Endometrium (tissue), 2 donors: ENCODE data around the gene MEDAG.

Source experiments
- FAIRE-seq: peaks from 2 replicates; lab custom pipeline; 2012; peaks lifted over from hg19 to GRCh38; lab: Jason Lieb, UNC
- donor health status: control.
- donor health status: control.

The MEDAG gene

DNA sequence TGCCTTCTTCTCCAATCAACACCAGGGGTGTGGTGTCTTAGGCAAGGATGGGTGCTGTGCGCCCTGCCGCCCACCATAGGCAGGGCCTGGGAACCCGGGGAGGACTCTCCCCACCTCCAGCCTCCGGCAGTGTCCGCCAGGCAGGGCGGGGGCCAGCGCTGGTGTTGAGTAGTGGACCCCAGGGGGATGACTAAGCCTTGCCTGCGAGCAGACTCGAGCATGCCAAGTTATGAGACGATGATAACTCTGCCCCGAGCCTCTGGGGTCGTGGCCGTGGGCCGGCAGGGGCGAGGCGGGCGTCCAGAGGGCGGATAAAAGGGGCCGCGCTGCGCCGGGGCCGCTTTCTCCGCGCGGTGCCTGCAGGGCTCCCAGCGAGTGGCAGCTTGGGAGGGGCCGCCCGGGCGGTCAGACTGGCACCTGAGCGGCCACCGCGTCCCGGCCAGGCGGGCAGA, at the start of gene MEDAG:
Gene MEDAG (plus strand): TSS at position 340 of the 452 bp plus-strand sequence. CDS start 245 bp downstream, outside the sequence.
- no peak for FAIRE-seq

DNA sequence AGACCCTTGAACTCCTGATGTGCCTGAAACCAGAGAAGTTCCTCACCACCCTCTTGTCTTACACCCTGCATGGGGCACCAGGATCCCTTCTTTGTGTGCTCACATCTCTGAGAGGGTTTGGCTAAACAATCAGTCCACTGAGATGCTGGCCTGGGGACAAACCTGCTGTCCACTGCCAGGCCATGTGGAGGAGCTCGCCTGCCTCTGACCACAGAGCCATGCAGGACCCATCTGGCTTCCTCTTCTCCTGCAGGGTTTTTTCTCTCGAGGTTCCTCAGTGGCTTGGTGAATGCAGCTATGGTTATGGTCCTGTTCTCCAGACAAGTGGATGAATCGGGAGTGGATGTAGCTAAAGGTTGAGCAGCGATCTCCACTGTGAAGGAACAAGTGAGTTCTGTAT, 49.1 kb upstream of the MEDAG start:
- no peak for FAIRE-seq

DNA sequence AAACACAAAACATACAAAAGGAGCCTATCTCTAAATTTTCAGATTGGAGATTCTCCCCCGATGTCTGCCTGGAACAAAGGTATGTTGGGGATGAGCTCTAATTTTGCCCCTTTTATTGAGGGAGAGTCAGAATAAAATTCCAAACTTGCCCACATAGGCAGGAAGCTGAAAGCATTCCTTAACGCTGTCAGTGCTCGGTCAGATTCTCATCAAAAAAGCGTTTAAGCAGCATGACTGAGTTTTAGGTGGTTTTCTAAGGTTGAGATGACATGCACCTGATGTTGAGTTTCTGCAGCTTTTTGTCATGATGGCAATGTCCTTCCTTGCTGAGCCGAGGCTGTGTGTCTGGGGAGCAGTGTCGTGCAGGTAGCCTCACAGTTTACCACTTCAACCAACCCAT, 48.4 kb upstream of the MEDAG start:
- FAIRE-seq = no peak

DNA sequence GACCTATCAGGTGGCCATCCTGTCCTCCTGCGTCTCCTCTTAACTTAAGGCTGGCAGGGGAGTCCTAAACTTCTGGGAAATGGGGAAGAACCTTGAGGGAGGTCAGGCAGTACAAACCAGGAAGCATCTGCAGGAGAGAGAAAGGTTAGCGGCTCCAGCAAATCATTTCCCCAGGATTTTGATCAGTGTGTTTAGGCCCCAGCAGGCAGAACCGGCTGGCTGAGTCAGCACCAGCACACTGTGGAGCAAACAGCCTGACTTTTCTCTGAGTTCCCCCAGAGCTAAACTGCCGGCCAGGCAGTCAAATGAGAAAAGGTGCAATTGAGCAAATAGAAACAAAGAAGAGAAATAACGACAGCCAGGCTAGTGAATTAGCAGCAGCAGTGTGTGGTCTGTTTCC, 46.7 kb upstream of the MEDAG start:
- FAIRE-seq = no peak

DNA sequence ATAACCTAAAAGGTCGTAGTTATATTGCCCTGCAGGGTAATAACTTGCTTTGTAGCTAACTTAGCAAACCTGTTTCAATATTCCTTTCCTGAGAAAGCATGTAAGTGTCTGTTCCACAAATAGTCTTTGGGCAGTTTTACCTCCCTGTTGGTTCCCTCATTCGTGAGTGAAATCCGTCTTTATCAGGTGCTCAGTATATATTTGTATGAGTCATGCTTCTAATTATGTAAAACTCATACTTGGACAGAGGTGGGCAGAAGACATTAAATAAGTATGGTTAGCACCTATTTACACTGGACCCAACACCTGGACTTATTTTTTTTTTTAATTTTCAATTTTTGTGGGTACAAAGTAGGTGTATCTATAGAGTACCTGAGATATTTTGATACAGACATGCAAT, 44.9 kb upstream of the MEDAG start:
- FAIRE-seq = no peak

DNA sequence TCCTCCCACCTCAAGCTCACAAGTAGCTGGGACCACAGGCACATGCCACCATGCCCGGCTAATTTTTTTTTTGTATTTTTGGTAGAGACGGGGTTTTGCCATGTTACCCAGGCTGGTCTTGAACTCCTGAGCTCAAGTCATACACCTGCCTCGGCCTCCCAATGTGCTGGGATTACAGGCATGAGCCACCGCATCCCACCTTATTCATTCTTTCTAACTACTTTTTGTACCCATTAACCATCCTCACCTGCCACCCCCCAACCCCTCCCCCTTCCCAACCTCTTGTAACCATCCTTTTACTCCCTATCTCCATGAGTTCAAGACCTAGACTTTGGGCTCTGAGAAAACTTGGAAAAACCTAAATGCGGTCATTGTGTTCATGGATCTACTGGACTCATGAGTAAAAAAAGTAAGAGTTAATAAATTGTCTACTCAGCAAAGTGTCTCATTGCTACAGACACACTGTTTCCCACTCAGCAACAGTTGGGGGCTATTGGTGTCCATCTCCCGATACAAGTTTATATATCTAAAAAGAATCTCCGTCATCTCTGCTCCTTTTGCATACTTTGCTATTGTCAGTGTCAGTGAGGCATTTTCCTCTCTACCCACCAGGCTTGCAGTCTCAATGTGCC, 44.1 kb upstream of the MEDAG start:
- no peak for FAIRE-seq

DNA sequence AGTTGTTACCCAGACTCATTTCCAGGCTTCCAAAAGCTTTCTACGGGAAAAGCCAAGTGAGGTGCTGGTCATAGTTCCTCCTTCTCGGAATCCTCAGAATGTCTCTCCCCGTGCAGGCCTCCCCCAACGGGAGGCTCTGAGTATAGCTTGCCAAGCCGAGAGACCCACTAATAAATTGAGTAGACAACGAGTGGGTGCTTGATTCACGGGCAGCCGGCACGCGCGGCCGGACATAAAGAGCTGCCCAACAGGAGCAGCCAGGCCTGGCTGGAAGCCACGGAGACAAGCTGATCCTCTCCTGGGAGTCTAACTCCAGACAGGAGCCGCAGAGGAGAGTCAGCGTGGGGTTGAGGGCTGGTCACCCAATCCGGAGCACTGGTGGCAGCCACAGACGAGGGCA, 43.4 kb upstream of the MEDAG start:
- FAIRE-seq = no peak

DNA sequence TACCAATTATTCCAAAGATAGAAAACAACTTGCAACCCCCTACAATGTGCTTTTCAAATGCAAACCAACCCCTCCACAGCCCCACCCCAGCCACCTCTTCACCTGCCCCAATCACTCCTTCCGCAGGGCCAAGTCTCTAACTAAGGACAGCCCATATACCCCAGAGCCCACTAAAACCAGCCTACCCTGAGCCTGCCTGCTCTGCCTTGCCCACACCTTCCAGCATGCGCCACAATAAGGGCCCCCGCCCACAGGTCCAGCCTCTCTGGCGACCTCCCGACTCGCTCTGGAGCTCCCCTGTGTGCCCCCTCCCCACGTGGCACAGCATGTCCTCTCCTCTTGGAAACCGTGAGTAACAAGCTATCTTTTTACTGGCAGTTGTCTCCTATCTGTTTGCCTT, 42.8 kb upstream of the MEDAG start:
- FAIRE-seq = no peak

DNA sequence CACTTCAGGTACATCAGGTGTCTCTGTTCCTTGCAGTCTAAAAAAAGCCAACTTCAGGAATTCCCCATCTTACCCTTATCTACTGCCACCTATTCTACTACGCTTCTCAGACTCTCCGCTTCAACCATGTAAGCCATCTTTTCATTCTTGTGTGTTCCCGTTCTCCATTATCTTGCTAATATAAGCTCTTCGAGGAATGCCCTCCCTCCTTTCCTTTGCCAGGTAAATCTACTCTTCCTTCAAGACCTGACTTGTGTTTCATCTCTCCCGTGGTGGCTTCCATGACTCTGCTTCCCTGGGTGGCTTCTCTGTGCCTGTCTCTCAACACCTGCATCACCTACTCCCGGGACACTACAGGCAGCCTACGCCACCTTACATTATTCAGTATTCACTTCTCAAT, 42.3 kb upstream of the MEDAG start:
- no peak for FAIRE-seq

DNA sequence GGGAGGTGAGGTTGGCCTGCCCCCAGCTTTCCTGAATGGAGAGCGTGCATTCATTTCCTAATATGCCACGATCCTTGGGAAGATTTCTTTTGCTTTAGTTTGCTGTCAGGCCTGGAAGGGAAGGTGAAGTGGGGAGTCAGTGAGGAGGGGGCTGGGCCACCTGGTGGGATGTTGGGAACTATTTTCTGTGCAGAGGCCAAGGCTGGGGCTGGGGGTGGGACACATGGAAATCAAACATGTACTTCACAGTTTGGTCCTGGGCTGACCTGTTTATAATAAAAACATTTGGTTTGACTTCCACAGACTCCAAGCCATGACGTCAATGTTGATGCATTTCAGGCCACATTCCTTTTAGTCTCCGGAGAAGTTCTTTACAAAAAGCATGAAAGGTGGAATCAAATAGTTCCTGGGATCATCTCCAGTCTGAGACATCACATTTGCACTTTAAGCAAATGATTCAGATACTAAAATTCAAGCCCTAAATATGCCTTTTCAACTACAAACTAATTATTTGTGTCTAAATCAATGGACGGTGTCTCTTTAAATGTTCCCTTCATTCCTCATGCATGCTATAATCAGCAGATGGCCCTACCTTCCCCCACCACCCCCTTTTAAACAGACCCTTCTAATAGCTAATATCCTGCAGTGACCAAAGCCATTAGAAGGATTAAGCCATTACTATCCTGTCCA, 41.5 kb upstream of the MEDAG start:
- FAIRE-seq = no peak

DNA sequence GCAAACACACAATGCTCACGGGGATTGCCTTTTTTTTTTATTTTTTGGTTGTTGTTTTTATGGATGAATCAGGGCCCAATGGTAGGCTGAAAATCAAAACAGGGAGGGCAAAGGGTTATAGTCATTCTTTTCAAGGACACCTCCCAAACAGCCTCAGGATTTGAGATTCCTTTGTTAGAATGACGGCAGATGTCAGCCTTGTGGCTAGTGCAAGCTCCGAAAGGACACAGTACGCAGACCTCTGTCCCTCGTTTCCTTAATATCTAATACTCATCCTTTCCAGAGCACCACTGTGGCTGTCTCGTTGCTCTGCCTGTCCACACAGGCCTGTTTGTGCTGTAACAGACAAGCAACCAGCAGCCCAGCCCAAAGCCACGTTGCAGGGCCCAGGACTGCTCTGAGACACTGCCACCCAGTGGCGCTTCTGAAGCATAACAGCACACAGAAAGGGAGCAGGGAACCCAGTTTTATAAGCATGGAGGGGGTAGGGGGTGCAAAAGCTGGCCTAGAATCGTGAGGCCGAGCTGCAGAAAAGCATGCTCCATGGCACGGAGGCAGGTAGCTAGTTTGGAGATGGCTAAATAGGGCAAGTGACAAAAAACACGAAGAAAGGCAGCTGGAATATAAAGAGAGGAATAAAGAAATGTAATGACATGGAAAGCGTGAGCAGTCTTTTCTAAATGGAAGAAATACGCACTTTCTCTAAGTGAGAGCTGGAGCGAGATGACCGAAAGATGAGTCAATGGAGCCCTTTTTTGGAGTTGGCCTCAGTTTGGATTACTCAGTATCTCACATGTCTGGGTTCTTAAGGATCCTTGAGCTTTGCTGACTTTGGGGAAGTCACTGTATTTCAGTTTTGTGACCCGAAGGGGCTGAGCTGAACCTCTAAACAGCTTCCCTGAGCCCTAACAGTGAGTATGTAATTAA, 40.7 kb upstream of the MEDAG start:
- no peak for FAIRE-seq

DNA sequence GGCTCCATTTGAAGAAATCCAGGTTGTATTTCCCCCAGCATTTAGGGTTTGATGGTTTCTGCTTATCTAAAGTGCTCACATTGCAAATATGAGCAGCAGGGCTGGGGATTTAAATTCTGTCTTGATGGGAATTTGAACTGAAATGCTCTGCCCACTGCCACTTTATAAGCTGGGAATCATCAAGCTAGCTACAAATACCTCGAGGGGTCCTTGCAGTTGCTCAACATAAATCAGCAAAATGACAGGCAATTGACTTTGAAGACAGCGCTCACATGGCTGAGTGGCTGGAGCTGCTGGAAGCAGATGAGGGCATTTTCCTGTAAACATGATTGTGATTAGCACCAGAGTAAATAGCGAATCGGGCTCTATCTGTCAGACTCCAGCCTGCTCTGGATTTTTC, 39.4 kb upstream of the MEDAG start:
- no peak for FAIRE-seq

DNA sequence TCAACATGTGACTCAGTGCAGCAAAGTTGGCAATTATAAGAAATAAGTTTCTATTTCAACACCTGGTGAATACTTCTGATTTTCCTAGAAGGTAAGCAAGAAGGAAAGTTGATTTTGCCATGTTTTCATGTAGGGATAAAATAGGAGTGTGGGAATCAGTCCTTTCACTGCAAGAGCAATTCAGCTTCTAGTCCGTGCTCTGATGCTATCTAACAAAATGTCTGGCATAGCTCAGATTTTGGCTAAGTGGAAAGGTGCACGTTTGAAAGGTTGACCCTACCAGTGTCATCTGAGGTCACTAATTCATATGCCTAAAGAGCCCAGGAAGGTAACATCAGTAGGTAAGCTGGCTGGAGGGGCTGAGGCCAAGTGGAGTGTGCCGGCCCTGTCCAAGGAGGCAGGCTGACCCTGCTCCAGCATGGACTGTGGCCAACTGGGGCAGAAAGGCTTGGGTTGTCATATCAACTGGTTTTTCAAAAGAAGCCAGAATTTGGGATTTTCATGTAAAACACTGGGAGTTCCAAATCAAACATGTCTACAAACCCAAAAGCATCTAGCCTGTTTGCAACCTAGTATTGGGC, 38.9 kb upstream of the MEDAG start:
- FAIRE-seq = no peak

DNA sequence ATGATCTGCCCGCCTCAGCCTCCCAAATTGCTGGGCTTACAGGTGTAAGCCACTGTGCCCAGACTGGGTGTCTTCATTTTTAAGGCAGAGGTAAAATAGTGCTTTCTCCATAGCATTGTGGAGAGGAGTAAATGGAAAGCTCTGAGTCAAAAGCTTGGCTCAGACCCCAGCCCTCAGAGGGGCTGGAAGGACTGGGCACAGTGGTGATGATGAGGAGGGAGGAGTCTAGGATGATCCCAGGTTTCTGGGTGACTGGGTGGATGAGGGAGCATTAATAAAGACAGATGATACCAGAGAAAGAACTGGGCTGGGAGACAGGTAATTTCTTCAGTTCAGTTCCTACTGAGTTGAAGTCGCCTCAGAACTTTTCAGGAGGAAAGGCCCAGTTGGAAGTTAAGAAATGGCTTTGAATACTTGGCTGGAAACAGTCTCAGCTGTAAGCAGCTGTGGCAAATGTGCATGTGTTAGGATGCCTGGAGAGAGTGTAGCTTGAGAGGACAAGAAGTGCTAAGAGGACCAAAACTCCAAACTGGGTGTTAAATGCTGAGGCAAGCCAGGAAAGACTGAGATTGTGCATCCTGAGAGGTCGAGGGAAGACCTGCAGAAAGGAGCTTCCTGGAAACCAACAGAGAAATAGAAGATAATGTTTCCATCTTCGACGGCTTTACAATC, 37.1 kb upstream of the MEDAG start:
- FAIRE-seq = no peak

DNA sequence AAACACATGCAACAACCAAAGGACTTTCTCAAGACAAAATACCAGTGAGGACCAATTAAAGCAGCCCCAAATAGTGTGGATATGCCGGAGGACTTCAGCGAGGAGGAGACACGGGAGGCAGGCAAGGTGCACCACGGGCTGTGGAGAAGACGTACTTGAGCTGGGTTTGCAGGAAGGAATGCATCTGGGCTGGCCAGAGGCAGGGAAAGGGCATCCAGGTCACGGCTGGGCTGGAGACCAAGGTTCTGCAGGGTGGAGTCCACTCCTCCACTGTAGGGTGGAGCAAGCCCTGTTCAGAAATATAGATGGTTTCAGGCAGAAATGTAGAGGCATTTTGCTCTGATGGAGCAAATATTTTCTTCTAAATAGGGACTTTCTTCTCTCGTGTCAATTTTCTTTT, 36.6 kb upstream of the MEDAG start:
- FAIRE-seq = no peak

DNA sequence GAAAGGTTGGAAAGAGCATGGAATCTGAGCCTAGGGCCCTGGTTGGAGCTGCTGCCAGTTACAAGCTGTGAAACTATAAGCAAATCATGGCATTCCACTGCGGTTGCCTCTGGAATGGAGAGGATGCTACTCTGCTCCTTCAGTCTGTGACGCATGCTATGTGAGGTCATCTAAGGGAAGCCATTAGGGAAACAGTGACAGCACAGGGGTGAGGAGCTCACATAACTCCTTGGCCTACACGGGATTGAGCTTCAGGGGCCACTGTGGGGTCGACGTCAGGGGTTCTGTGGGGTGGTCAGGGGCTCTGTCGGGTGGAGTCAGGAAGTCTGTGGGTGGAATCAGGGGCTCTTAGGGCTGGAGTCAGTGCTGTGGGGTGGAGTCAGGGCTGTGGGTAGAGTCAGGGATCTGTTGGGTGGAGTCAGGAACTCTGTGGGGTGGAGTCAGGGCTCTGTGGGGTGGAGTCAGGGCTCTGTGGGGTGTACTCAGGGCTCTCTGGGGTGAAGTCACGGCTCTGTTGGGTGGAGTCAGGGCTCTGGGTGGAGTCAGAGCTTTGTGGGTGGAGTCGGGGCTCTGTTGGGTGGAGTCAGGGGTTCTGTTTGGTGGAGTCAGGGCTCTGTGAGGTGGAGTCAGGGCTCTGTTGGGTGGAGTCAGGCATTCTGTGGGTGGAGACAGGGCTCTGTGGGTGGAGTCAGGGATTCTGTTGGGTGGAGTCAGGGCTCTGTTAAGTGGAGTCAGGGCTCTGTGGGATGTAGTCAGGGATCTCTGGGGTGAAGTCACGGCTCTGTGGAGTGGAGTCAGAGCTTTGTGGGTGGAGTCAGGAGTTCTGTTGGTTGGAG, 35.8 kb upstream of the MEDAG start:
- no peak for FAIRE-seq

DNA sequence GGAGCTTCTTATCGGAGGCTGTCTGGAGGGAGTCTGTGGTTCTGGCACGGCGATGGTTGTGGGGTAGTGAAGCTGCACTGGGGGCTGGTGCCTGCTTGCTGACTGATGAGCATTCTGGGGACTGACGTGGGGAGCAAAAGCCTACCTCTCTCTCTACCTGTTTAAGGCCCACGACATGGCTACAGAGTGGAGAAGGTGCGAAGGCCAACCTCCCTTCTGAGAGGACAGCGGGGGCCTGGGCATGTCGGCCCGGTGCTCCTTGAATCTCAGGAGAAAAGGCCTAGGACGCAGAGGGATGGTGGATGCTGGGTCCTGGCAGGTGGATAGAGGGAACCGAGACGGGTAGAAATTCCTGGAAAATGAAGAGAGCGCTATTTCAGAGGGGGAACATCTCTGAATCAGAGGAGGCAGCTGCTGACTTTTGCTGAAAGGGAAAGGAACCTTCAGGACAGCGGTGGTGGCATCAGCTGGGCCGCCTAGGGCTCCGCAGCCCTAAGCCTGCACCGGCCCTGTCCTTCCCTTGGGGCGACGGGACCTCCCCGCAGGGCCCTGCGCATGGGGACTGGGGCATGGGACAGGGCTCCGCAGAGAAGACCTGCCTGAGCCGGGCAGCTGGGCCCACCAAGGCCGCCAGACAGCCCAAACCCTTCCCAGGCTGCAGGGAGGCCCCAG, 35.0 kb upstream of the MEDAG start:
- FAIRE-seq = no peak

DNA sequence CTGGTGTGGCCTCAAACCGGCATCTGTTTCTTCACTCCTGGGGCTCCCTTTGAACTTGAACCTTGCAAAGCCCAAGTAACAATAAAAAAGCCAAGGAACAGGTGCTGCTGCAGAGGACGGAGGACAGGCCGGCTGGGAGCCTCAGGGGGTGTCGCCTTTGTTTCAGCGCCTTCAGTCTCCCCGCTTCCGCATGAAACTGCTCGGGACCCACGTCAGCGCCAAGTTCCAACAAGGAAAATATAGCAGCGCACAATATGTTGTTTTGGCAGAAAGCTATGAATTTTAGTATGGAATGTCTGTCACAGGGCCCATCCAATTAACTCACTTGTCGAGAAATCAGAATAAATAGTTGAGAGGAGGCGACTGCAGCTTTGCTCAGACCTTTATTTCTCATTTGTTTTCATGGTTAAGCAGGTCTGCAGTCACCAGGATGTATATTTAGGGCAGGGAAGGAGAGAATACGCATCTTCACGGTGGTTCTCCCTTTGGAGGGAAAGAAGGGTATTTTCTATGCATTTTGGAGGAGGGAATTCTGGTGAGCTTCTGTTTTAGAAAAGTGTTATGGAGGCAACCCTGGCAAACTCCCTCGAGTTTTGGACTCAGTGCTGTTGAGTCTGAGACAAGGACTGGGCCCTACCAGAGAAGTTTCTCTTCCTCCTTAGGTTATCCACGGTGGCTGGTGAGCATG, 34.3 kb upstream of the MEDAG start:
- no peak for FAIRE-seq

DNA sequence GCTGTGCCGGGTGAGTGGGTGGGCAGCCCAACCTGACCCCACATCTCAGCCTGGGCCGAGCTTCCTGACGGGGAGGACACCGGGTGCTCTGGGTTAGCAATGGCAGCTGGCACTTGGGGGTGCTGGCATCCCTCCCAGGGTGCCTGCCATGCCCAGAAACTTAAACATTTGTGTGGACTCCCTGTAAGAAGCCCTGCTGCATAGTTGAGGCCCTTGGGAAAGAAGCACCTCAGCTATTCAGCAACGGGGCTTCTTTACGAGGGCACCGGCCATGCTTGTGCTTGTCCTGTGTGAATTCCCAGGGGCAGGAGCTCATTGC, 33.8 kb upstream of the MEDAG start:
- FAIRE-seq = no peak
